Panc1 (cell line): ENCODE results near the gene RAB4B. TPM values are rescaled to one million over a fixed set of nuclear protein-coding genes. Genes with fewer than 3 reads are reported as not detected.

Experiments used
- ATAC-seq: fragments of 200-7000 bp; cut with Tn5 transposase; 2 replicates; pipeline ENCODE4 v1.9.1; 2020; ENCODE audit warnings: mild to moderate bottlenecking, moderate library complexity
- BruUV-seq: library from RNA; stranded (reverse); fragments of 400-500 nt; replicated peaks from 2 replicates; lab custom pipeline; 2021; lab: Mats Ljungman, UMichigan
- CTCF ChIA-PET: fragments of 300-600 bp; sonication (Branson Sonifier 250); formaldehyde crosslinking; loops from one replicate; lab custom pipeline; 2022; ENCODE audit warnings: antibody characterized with exemption; lab: Charles Lee
- POLR2A ChIA-PET: fragments of 300-600 bp; sonication (Branson Sonifier 250); formaldehyde crosslinking; loops from one replicate; lab custom pipeline; 2022; ENCODE audit warnings: antibody characterized with exemption; lab: Charles Lee
- DNase-seq: peaks from one replicate; pipeline ENCODE4 v3.0.0-alpha.2; 2010; ENCODE audit warnings: low read depth, low spot score
- H3K27ac ChIP-seq: 2 replicates; pipeline ENCODE4 v1.5.1; 2011; ENCODE audit warnings: mild to moderate bottlenecking, low read length, inconsistent platforms
- H3K27me3 ChIP-seq: fragments of 200-500 bp; sonication (Bioruptor generic); 2 replicates; pipeline ENCODE4 v1.6.0; 2014; ENCODE audit warnings: low read length, inconsistent platforms; ENCODE audit not compliant: control insufficient read depth, insufficient read depth
- H3K36me3 ChIP-seq: fragments of 200-500 bp; sonication (Bioruptor generic); 2 replicates; pipeline ENCODE4 v1.5.1; 2014; ENCODE audit warnings: inconsistent platforms, mild to moderate bottlenecking, low read length, moderate library complexity; ENCODE audit not compliant: control insufficient read depth, insufficient read depth
- H3K4me1 ChIP-seq: 2 replicates; pipeline ENCODE4 v1.5.1; 2011; ENCODE audit warnings: inconsistent platforms, mild to moderate bottlenecking, low read length, moderate library complexity; ENCODE audit not compliant: control insufficient read depth, insufficient read depth
- H3K4me3 ChIP-seq, 2 experiments: 2 replicates each; pipeline ENCODE4 v1.5.1; 2011 to 2012; ENCODE audit warnings: low read depth in 2 of 2, low read length in 2 of 2, mild to moderate bottlenecking in 2 of 2, inconsistent platforms in 1 of 2, moderate library complexity in 1 of 2
- H3K9me3 ChIP-seq: fragments of 200-500 bp; sonication (Bioruptor generic); 2 replicates; pipeline ENCODE4 v1.5.1; 2014; ENCODE audit warnings: low read depth, mild to moderate bottlenecking, inconsistent platforms, low read length, moderate library complexity; ENCODE audit not compliant: control insufficient read depth, insufficient read depth
- CTCF ChIP-seq: fragments of 450-650 bp; IDR thresholded peaks from 2 replicates; pipeline ENCODE4 v1.5.1; 2017; ENCODE audit warnings: mild to moderate bottlenecking
- POLR2AphosphoS5 ChIP-seq: IDR thresholded peaks from 2 replicates; pipeline ENCODE4 v1.6.1; 2012; ENCODE audit warnings: mild to moderate bottlenecking, low read depth, low read length, moderate library complexity
- SIN3A ChIP-seq: IDR thresholded peaks from 2 replicates; pipeline ENCODE4 v1.6.1; 2012; ENCODE audit warnings: low read depth, mild to moderate bottlenecking, low read length, moderate library complexity, borderline replicate concordance; ENCODE audit not compliant: insufficient read depth
- TCF7L2 ChIP-seq: IDR thresholded peaks from 2 replicates; pipeline ENCODE4 v1.6.1; 2011; ENCODE audit warnings: mild to moderate bottlenecking, low read depth, low read length, inconsistent platforms
- in situ Hi-C: cut with HindIII; loops from 2 replicates; pipeline ENCODE4 v1.10.0; 2016; ENCODE audit warnings: low sequenced_read_pairs, low pct_unique_long_range_greater_than_20kb
- intact Hi-C: fragments of 100-400 bp; cut with micrococcal nuclease; formaldehyde crosslinking; loops from one replicate; pipeline ENCODE4 v1.10.0; 2022; ENCODE audit not compliant: unreplicated experiment
- total RNA-seq: library from RNA; stranded (reverse); gene quantifications from one replicate; pipeline ENCODE4 v1.2.1, GENCODE V29; 2021; ENCODE audit not compliant: unreplicated experiment
- TF ChIP-seq, protein P1 (sequence below), 2 experiments: IDR thresholded peaks; 2 replicates each; pipeline ENCODE4 v1.6.1; 2011 to 2012; ENCODE audit warnings: low read depth in 2 of 2, control low read depth in 1 of 2, low read length in 1 of 2, mild to moderate bottlenecking in 1 of 2, moderate library complexity in 1 of 2; ENCODE audit not compliant: insufficient read depth in 1 of 2

Gene RAB4B
- total RNA-seq, 1 experiment from 2014 or later = 24.8 TPM

DNA sequence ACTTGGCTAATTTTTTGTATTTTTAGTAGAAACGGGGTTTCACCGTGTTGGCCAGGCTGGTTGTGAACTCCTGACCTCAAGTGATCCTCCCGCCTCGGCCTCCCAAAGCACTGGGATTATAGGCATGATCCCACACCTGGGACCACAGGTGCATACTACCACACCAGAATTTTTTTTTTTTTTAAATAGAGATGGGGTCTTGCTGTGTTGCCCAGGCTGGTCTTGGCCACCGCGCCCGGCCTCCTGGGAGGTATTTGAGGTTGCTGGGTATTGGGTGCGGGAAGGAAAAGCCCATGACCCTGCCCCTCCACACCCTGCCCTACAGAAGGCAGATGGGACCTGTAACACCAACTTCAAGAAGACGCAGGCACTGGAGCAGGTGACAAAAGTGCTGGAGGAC lies 41.4 kb upstream of the RAB4B start:
- ChIA-PET CTCF (no interaction called here), POLR2A (no interaction called here)

GRCh38 chr19:40737102-40737644 lies 40.9 kb upstream of the RAB4B start:
- DNase-seq (no peak), ATAC-seq (no peak)
- H3K4me3 ChIP-seq = no peak overlapping the region
- H3K36me3 ChIP-seq = no peaks in the 10 kb centered on the region
- TF ChIP-seq CTCF = no peak
- TF ChIP-seq TCF7L2 = no peak
- TF ChIP-seq, protein P1, sequence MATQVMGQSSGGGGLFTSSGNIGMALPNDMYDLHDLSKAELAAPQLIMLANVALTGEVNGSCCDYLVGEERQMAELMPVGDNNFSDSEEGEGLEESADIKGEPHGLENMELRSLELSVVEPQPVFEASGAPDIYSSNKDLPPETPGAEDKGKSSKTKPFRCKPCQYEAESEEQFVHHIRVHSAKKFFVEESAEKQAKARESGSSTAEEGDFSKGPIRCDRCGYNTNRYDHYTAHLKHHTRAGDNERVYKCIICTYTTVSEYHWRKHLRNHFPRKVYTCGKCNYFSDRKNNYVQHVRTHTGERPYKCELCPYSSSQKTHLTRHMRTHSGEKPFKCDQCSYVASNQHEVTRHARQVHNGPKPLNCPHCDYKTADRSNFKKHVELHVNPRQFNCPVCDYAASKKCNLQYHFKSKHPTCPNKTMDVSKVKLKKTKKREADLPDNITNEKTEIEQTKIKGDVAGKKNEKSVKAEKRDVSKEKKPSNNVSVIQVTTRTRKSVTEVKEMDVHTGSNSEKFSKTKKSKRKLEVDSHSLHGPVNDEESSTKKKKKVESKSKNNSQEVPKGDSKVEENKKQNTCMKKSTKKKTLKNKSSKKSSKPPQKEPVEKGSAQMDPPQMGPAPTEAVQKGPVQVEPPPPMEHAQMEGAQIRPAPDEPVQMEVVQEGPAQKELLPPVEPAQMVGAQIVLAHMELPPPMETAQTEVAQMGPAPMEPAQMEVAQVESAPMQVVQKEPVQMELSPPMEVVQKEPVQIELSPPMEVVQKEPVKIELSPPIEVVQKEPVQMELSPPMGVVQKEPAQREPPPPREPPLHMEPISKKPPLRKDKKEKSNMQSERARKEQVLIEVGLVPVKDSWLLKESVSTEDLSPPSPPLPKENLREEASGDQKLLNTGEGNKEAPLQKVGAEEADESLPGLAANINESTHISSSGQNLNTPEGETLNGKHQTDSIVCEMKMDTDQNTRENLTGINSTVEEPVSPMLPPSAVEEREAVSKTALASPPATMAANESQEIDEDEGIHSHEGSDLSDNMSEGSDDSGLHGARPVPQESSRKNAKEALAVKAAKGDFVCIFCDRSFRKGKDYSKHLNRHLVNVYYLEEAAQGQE (IDR thresholded peaks at IDR 0.05; ENCODE audit: insufficient read depth in 1 of 2, low read depth in 2 of 2, low read length in 1 of 2) = no peak
- CTCF ChIA-PET = no interaction called here
- POLR2A ChIA-PET = no interaction called here
- intact Hi-C loops (no loop called here), in situ Hi-C loops (no loop called here)
- H3K4me1 ChIP-seq = no peaks in the 10 kb centered on the region
- no peak overlapping the region for H3K27ac ChIP-seq
- no peaks in the 10 kb centered on the region for H3K9me3 ChIP-seq
- no peaks in the 10 kb centered on the region for H3K27me3 ChIP-seq
- BruUV-seq = no TSS peak

More for the DNA sequence above, 41.4 kb upstream of the RAB4B start:
- intact Hi-C loops = no loop called here
- H3K36me3 ChIP-seq = no peaks in the 10 kb centered on the region
- H3K4me3 ChIP-seq = no peak overlapping the region
- TF ChIP-seq SIN3A (no peak), CTCF (no peak), TCF7L2 (no peak), POLR2AphosphoS5 (no peak)
- TF ChIP-seq, protein P1 (IDR thresholded peaks at IDR 0.05; ENCODE audit: insufficient read depth in 1 of 2, low read depth in 2 of 2, low read length in 1 of 2) = no peak
- in situ Hi-C loops = no loop called here
- DNase-seq = no peak
- H3K4me1 ChIP-seq = no peaks in the 10 kb centered on the region
- no peak overlapping the region for H3K27ac ChIP-seq
- H3K27me3 ChIP-seq = no peaks in the 10 kb centered on the region
- ATAC-seq = no peak
- no peaks in the 10 kb centered on the region for H3K9me3 ChIP-seq
- BruUV-seq = no TSS peak
